AG10803 (cell line): ENCODE results near the gene ASGR1.

ENCODE experiments used
- DNase-seq: peaks from one replicate; pipeline ENCODE4 v3.0.0; 2010; ENCODE audit warnings: low read depth
- H3K4me3 ChIP-seq: 2 replicates; pipeline ENCODE4 v1.5.1; 2011; ENCODE audit warnings: mild to moderate bottlenecking, low read length, control low read depth
- CTCF ChIP-seq: conservative IDR thresholded peaks from 2 replicates; pipeline ENCODE4 v1.5.1; 2011; ENCODE audit warnings: mild to moderate bottlenecking, low read length, control low read depth, inconsistent platforms

ASGR1 gene

GRCh38 chr17:7219229-7219811 lies 40.1 kb upstream of the ASGR1 start:
- DNase-seq, result no peak
- H3K4me3 ChIP-seq, result peak overlapping the region; percentile 82
- no peak for TF ChIP-seq CTCF

GRCh38 chr17:7218758-7219157 lies 39.6 kb upstream of the ASGR1 start:
- no peak overlapping the region for H3K4me3 ChIP-seq
- DNase-seq, result no peak
- no peak for TF ChIP-seq CTCF

GRCh38 chr17:7218166-7218565 lies 39.0 kb upstream of the ASGR1 start:
- no peak for DNase-seq
- no peak for TF ChIP-seq CTCF
- H3K4me3 ChIP-seq, result peak overlapping the region; percentile 72; the same call in 1 of the 2 replicates

GRCh38 chr17:7217113-7217987 lies 38.2 kb upstream of the ASGR1 start:
- no peak for TF ChIP-seq CTCF
- peak overlapping the region; percentile 72 for H3K4me3 ChIP-seq
- DNase-seq, result peak; percentile 75

GRCh38 chr17:7216242-7217112 lies 37.3 kb upstream of the ASGR1 start:
- TF ChIP-seq CTCF, result no peak
- peak overlapping the region; percentile 72 for H3K4me3 ChIP-seq
- DNase-seq, result no peak

GRCh38 chr17:7215652-7216180 lies 36.5 kb upstream of the ASGR1 start:
- peak overlapping the region; percentile 72 for H3K4me3 ChIP-seq
- DNase-seq, result no peak
- TF ChIP-seq CTCF, result no peak
